HCT116 (cell line): Measurements from ENCODE around the gene NPIPB2. TPM values are rescaled to one million over a fixed set of nuclear protein-coding genes. Genes with fewer than 3 reads are reported as not detected.

Source experiments
- ATAC-seq: fragments of 200-7000 bp; cut with Tn5 transposase; 2 replicates; pipeline ENCODE4 v1.9.1; 2020; ENCODE audit warnings: mild to moderate bottlenecking, moderate library complexity
- BruUV-seq: library from RNA; stranded (reverse); fragments of 400-500 nt; replicated peaks from 2 replicates; lab custom pipeline; 2021; lab: Mats Ljungman, UMichigan
- CTCF ChIA-PET: fragments of 300-600 bp; sonication (Branson Sonifier 250); formaldehyde crosslinking; loops from one replicate; lab custom pipeline; 2021; ENCODE audit warnings: antibody characterized with exemption; lab: Charles Lee
- POLR2A ChIA-PET: fragments of 300-600, 350-600 bp; sonication (Branson Sonifier 250); formaldehyde crosslinking; loops from one replicate; lab custom pipeline; 2021; ENCODE audit warnings: antibody characterized with exemption; lab: Charles Lee
- RAD21 ChIA-PET, 2 experiments: fragments of 300-600 bp; sonication (Branson Sonifier 250); formaldehyde crosslinking; loops; one replicate each; lab custom pipeline; 2023; ENCODE audit warnings: low total read pairs in 2 of 2; ENCODE audit not compliant: uncharacterized antibody in 2 of 2, unreplicated experiment in 2 of 2, low non-redundant PET in 1 of 2; lab: Charles Lee
- DNase-seq: peaks from one replicate; pipeline ENCODE4 v3.0.0-alpha.2; 2010; ENCODE audit warnings: low read depth, low spot score
- H2AFZ ChIP-seq: fragments of 200-600 bp; shearing (Covaris generic), sonication (generic); 2 replicates; pipeline ENCODE4 v1.6.1; 2017; ENCODE audit warnings: low read depth, mixed run types, mixed read lengths, antibody characterized with exemption, low read length; ENCODE audit not compliant: poor library complexity, severe bottlenecking
- H3K27ac ChIP-seq: 2 replicates; pipeline ENCODE4 v1.5.1; 2012; ENCODE audit warnings: low read depth, low read length
- H3K27me3 ChIP-seq: fragments of 200-600 bp; sonication (generic); 2 replicates; pipeline ENCODE4 v1.6.1; 2016; ENCODE audit warnings: mixed run types, low read length, mixed read lengths; ENCODE audit not compliant: insufficient read depth
- H3K36me3 ChIP-seq, 2 experiments: fragments of 200-500 bp in 1 of 2; fragments of 200-600 bp in 1 of 2; sonication (Bioruptor generic) in 1 of 2; sonication (generic) in 1 of 2; 2 replicates each; pipeline versions ENCODE4 v1.5.1 to v1.6.1; 2014 to 2016; ENCODE audit warnings: low read length in 2 of 2, inconsistent platforms in 1 of 2, mixed read lengths in 1 of 2, mixed run types in 1 of 2; ENCODE audit not compliant: insufficient read depth in 2 of 2, control insufficient read depth in 1 of 2
- H3K4me1 ChIP-seq, 2 experiments: fragments of 200-600 bp in 1 of 2; sonication (generic) in 1 of 2; 2 replicates each; pipeline versions ENCODE4 v1.5.1 to v1.6.1; 2012 to 2017; ENCODE audit warnings: low read length in 2 of 2, inconsistent platforms in 1 of 2, mild to moderate bottlenecking in 1 of 2, mixed read lengths in 1 of 2, mixed run types in 1 of 2, moderate library complexity in 1 of 2; ENCODE audit not compliant: insufficient read depth in 2 of 2, control insufficient read depth in 1 of 2
- H3K4me2 ChIP-seq: fragments of 200-600 bp; sonication (generic); 2 replicates; pipeline ENCODE4 v1.6.1; 2017; ENCODE audit warnings: mixed run types, low read length, mixed read lengths
- H3K4me3 ChIP-seq, 2 experiments: fragments of 200-600 bp in 1 of 2; sonication (generic) in 1 of 2; replicated peaks in 1 of 2; 2 replicates each; pipeline ENCODE4 v1.5.1; 2011 to 2016; ENCODE audit warnings: low read length in 2 of 2, control low read depth in 1 of 2, low read depth in 1 of 2, mild to moderate bottlenecking in 1 of 2, mixed read lengths in 1 of 2, mixed run types in 1 of 2
- H3K79me2 ChIP-seq: fragments of 200-600 bp; sonication (generic); 2 replicates; pipeline ENCODE4 v1.6.1; 2017; ENCODE audit warnings: mild to moderate bottlenecking, mixed run types, low read length, moderate library complexity, mixed read lengths; ENCODE audit not compliant: insufficient read depth
- H3K9ac ChIP-seq: fragments of 200-600 bp; sonication (generic); 2 replicates; pipeline ENCODE4 v1.6.1; 2016; ENCODE audit warnings: low read length, mixed read lengths
- H3K9me2 ChIP-seq: fragments of 200-600 bp; sonication (generic), shearing (Covaris generic); 2 replicates; pipeline ENCODE4 v1.6.1; 2017; ENCODE audit warnings: mixed run types, mild to moderate bottlenecking, moderate library complexity; ENCODE audit not compliant: insufficient read depth
- H3K9me3 ChIP-seq, 2 experiments: fragments of 200-500 bp in 1 of 2; fragments of 200-600 bp in 1 of 2; sonication (Bioruptor generic) in 1 of 2; sonication (generic) in 1 of 2; 2 replicates each; pipeline ENCODE4 v1.6.1; 2014 to 2017; ENCODE audit warnings: low read length in 2 of 2, mixed read lengths in 2 of 2, inconsistent platforms in 1 of 2, low read depth in 1 of 2, mild to moderate bottlenecking in 1 of 2, mixed run types in 1 of 2, moderate library complexity in 1 of 2; ENCODE audit not compliant: control insufficient read depth in 1 of 2, insufficient read depth in 1 of 2
- H4K20me1 ChIP-seq: fragments of 200-600 bp; sonication (generic), shearing (Covaris generic); 2 replicates; pipeline ENCODE4 v1.6.1; 2017; ENCODE audit warnings: mixed run types, mild to moderate bottlenecking, moderate library complexity; ENCODE audit not compliant: insufficient read depth
- CBX3 ChIP-seq: IDR thresholded peaks from 2 replicates; pipeline ENCODE4 v1.6.1; 2012; ENCODE audit warnings: low read depth
- EGR1 ChIP-seq: IDR thresholded peaks from 2 replicates; pipeline ENCODE4 v1.6.1; 2012; ENCODE audit warnings: low read depth
- JUND ChIP-seq: IDR thresholded peaks from 2 replicates; pipeline ENCODE4 v1.6.1; 2012
- SIN3A ChIP-seq: IDR thresholded peaks from 2 replicates; pipeline ENCODE4 v1.6.1; 2012; ENCODE audit warnings: low read depth
- SP1 ChIP-seq: IDR thresholded peaks from 2 replicates; pipeline ENCODE4 v1.6.1; 2012; ENCODE audit warnings: low read depth
- SRF ChIP-seq: IDR thresholded peaks from 2 replicates; pipeline ENCODE4 v1.6.1; 2012; ENCODE audit warnings: low read depth
- TCF7L2 ChIP-seq: IDR thresholded peaks from 2 replicates; pipeline ENCODE4 v1.7.0; 2011; ENCODE audit warnings: borderline replicate concordance, inconsistent platforms; ENCODE audit not compliant: insufficient read depth, insufficient read length; ENCODE audit errors: extremely low read depth
- YY1 ChIP-seq: IDR thresholded peaks from 2 replicates; pipeline ENCODE4 v1.6.1; 2011; ENCODE audit warnings: low read length, low read depth, moderate library complexity, mild to moderate bottlenecking; ENCODE audit not compliant: insufficient replicate concordance; ENCODE audit errors: extremely low read depth
- ZBTB33 ChIP-seq: IDR thresholded peaks from 2 replicates; pipeline ENCODE4 v1.6.1; 2011; ENCODE audit warnings: mild to moderate bottlenecking, low read length, moderate library complexity; ENCODE audit not compliant: insufficient replicate concordance; ENCODE audit errors: extremely low read depth
- ZFX ChIP-seq: fragments of 450-650 bp; IDR thresholded peaks from 2 replicates; pipeline ENCODE4 v1.6.1; 2017
- intact Hi-C: fragments of 100-400 bp; cut with micrococcal nuclease; formaldehyde crosslinking; loops from 2 replicates; pipeline ENCODE4 v1.10.0; 2022
- total RNA-seq: library from RNA; stranded (reverse); gene quantifications from one replicate; pipeline ENCODE4 v1.2.1, GENCODE V29; 2021; ENCODE audit not compliant: unreplicated experiment

The NPIPB2 gene
- total RNA-seq, 1 experiment from 2014 or later: 10.7 TPM

DNA sequence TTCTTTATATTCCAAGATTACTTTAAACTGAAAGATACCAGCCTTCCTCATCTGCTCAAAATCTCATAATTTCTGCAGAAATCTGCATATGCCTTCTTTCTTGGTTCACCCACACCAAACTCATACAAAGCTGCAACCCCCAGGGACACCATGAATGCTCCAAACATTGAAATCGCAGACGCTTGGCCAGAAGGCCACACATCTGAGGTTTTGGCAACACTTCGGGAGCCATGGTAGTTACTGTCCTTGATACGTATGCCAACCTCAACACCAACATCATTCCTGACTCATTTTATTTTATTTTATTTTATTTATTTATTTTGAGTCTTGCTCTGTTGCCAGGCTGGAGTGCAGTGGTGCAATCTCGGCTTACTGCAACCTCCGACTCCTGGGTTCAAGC is 37.9 kb downstream of the NPIPB2 start:
- BruUV-seq: no TSS peak
- Histone ChIP-seq H3K79me2 (peaks cover 96% of the 10 kb centered on the region), H3K4me1 (no peaks in the 10 kb centered on the region), H3K4me2 (no peak overlapping the region), H4K20me1 (peaks cover 14% of the 10 kb centered on the region), H3K9me2 (no peaks in the 10 kb centered on the region), H3K9ac (no peak overlapping the region), H3K27ac (no peak overlapping the region), H3K4me3 (no peak overlapping the region), H2AFZ (no peak overlapping the region), H3K27me3 (no peaks in the 10 kb centered on the region), H3K36me3 (peaks cover 9 to 15% of the 10 kb centered on the region in 2 experiments), H3K9me3 (no peaks in the 10 kb centered on the region)
- TF ChIP-seq ZBTB33 (no peak), SP1 (no peak), SIN3A (no peak), SRF (no peak)
- ChIA-PET CTCF (no interaction called here), RAD21 (no interaction called here), POLR2A (no interaction called here)
- intact Hi-C loops: no loop called here
- no peak for ATAC-seq
- no peak for DNase-seq

DNA sequence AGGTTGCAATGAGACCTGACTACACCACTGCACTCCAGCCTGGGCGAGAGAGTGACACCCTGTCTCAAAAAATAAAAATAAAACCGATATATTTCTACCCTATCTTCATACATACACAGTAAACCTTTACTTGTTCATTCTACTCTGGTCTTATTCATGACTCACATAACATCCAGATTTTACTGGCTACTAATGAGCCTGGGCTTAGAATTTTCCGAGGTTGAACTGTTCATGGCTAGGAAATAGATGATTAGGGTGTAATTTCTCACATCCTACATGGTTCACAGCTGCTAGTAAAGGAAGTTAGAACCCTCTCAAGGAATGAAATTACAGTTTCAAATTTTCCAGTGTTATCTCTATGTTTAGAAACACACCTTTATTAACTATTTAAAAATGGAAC is 40.8 kb downstream of the NPIPB2 start:
- ChIA-PET POLR2A (no interaction called here), RAD21 (no interaction called here), CTCF (no interaction called here)
- BruUV-seq: no TSS peak
- H3K9ac ChIP-seq: no peak overlapping the region
- H3K27me3 ChIP-seq: no peaks in the 10 kb centered on the region
- DNase-seq (no peak), ATAC-seq (no peak)
- TF ChIP-seq TCF7L2 (no peak), SRF (no peak), ZFX (no peak), EGR1 (no peak), JUND (no peak), YY1 (no peak), CBX3 (no peak), ZBTB33 (no peak)
- H2AFZ ChIP-seq: no peak overlapping the region
- no peaks in the 10 kb centered on the region for H3K9me3 ChIP-seq
- peaks cover 14% of the 10 kb centered on the region; the same call in 1 of the 2 replicates for H4K20me1 ChIP-seq
- no peak overlapping the region for H3K4me3 ChIP-seq
- H3K4me1 ChIP-seq: no peaks in the 10 kb centered on the region
- intact Hi-C loops: no loop called here
- peaks cover 98% of the 10 kb centered on the region for H3K79me2 ChIP-seq
- no peak overlapping the region for H3K27ac ChIP-seq
- no peak overlapping the region for H3K4me2 ChIP-seq
- H3K9me2 ChIP-seq: no peaks in the 10 kb centered on the region
- peaks cover 10% of the 10 kb centered on the region in 2 experiments for H3K36me3 ChIP-seq
